Measurements from ENCODE around the gene DHRS3. TPM values are rescaled to one million over a fixed set of nuclear protein-coding genes. Genes with fewer than 3 reads are reported as not detected.
"Not testable (repeated sequence)": the region's sequence is repeated elsewhere in the genome, so short reads cannot be mapped to it uniquely, and the experiment has no call there.

The DHRS3 gene
- total RNA-seq, 1 donor = 161 TPM

DNA sequence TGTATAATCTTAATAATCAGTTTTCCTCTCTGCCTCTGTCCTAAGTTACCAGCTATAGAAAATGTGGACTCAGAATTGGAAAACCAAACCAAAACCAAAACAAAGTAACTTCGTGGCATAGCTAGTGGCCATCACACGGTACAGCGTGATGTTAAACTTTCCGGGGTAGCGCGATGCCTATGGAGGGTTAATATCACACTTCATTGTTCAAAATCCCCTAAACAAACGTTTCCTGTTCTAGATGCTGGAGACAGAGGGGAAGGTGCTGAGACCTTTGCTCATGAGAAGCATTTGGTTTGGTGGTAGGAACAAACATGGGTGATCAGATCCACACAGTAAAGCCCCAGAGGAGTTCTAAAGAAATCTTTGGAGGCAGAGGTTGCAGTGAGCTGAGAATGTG, 30.7 kb upstream of the DHRS3 start:
- H3K4me1 ChIP-seq (ENCODE audit: insufficient read depth, low read length) = peaks cover 5% of the 10 kb centered on the region
- DNase-seq (ENCODE audit: insufficient read length, low spot score, missing footprints) = no peak
- H3K4me2 ChIP-seq (ENCODE audit: insufficient read depth, low read length) = no peak overlapping the region
- peaks cover 21% of the 10 kb centered on the region for H3K27me3 ChIP-seq (ENCODE audit: insufficient read depth, low read length)
- H3K4me3 ChIP-seq (ENCODE audit: insufficient read depth, low read length) = no peak overlapping the region
- H3K9me3 ChIP-seq (ENCODE audit: low read depth, low read length) = no peaks in the 10 kb centered on the region
- TF ChIP-seq, protein P1, sequence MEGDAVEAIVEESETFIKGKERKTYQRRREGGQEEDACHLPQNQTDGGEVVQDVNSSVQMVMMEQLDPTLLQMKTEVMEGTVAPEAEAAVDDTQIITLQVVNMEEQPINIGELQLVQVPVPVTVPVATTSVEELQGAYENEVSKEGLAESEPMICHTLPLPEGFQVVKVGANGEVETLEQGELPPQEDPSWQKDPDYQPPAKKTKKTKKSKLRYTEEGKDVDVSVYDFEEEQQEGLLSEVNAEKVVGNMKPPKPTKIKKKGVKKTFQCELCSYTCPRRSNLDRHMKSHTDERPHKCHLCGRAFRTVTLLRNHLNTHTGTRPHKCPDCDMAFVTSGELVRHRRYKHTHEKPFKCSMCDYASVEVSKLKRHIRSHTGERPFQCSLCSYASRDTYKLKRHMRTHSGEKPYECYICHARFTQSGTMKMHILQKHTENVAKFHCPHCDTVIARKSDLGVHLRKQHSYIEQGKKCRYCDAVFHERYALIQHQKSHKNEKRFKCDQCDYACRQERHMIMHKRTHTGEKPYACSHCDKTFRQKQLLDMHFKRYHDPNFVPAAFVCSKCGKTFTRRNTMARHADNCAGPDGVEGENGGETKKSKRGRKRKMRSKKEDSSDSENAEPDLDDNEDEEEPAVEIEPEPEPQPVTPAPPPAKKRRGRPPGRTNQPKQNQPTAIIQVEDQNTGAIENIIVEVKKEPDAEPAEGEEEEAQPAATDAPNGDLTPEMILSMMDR (IDR thresholded peaks at IDR 0.05; ENCODE audit: extremely low read depth, low read depth, low read length) = no peak
- H3K36me3 ChIP-seq (ENCODE audit: insufficient read depth, low read length) = no peaks in the 10 kb centered on the region
- H3K27ac ChIP-seq (ENCODE audit: low read depth, low read length) = no peak overlapping the region
- no peaks in the 10 kb centered on the region for H3K79me2 ChIP-seq (ENCODE audit: insufficient read depth, low read length)
- no peak overlapping the region for H2AFZ ChIP-seq (ENCODE audit: low read length)
- no peaks in the 10 kb centered on the region for H4K20me1 ChIP-seq (ENCODE audit: insufficient read depth, low read length)

DNA sequence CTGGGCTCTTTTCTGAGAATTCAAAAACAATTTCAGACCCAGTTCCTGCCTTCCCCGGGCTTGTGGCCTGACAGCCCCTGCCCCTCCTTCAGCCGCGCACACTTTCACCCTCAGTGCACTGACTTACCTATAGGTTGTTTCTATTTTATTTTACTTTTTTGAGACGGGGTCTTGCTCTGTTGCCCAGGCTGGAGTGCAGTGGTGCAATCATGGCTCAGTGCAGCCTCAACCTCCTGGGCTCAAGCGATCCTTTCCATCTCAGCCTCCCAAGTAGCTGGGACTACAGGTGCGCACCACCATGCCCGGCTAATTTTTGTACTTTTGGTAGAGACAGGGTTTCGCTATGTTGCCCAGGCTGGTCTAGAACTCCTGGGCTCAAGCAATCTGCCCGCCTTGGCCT, 27.4 kb upstream of the DHRS3 start:
- not testable (repeated sequence) for DNase-seq (ENCODE audit: insufficient read length, low spot score, missing footprints); H3K36me3 ChIP-seq (ENCODE audit: insufficient read depth, low read length); H3K4me2 ChIP-seq (ENCODE audit: insufficient read depth, low read length); H3K27ac ChIP-seq (ENCODE audit: low read depth, low read length); H4K20me1 ChIP-seq (ENCODE audit: insufficient read depth, low read length); H3K4me1 ChIP-seq (ENCODE audit: insufficient read depth, low read length); H3K79me2 ChIP-seq (ENCODE audit: insufficient read depth, low read length); H3K9me3 ChIP-seq (ENCODE audit: low read depth, low read length); H3K4me3 ChIP-seq (ENCODE audit: insufficient read depth, low read length); H2AFZ ChIP-seq (ENCODE audit: low read length)
- H3K27me3 ChIP-seq (ENCODE audit: insufficient read depth, low read length) = peaks cover 13% of the 10 kb centered on the region

DNA sequence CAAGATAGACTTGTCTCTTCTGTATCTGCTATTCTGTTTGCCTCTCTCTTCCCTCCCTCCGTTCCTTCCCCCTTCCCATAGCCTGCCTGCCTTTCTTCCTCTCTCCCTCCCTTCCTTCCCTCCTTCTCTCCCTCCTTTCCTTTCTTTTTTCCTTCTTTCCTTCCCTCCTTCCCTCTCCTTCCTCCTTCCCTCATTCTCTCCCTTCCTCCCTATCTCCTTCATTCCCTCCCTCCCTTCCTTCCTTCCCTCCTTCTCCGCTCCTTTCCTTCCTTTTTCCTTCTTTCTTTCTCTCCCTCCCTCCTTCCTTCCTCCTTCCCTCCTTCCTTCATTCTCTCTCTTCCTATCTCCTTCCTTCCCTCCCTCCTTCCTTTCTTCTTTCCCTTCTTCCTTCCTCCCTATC, 26.8 kb upstream of the DHRS3 start:
- H2AFZ ChIP-seq (ENCODE audit: low read length) = no peak overlapping the region
- no peaks in the 10 kb centered on the region for H3K79me2 ChIP-seq (ENCODE audit: insufficient read depth, low read length)
- H4K20me1 ChIP-seq (ENCODE audit: insufficient read depth, low read length) = no peaks in the 10 kb centered on the region
- peaks cover 13% of the 10 kb centered on the region for H3K27me3 ChIP-seq (ENCODE audit: insufficient read depth, low read length)
- no peak overlapping the region for H3K27ac ChIP-seq (ENCODE audit: low read depth, low read length)
- H3K9me3 ChIP-seq (ENCODE audit: low read depth, low read length) = peaks cover 2% of the 10 kb centered on the region
- TF ChIP-seq, protein P1 (IDR thresholded peaks at IDR 0.05; ENCODE audit: extremely low read depth, low read depth, low read length) = no peak
- no peak overlapping the region for H3K4me2 ChIP-seq (ENCODE audit: insufficient read depth, low read length)
- no peak overlapping the region for H3K4me3 ChIP-seq (ENCODE audit: insufficient read depth, low read length)
- H3K4me1 ChIP-seq (ENCODE audit: insufficient read depth, low read length) = peaks cover 2% of the 10 kb centered on the region
- DNase-seq (ENCODE audit: insufficient read length, low spot score, missing footprints) = no peak
- no peaks in the 10 kb centered on the region for H3K36me3 ChIP-seq (ENCODE audit: insufficient read depth, low read length)

DNA sequence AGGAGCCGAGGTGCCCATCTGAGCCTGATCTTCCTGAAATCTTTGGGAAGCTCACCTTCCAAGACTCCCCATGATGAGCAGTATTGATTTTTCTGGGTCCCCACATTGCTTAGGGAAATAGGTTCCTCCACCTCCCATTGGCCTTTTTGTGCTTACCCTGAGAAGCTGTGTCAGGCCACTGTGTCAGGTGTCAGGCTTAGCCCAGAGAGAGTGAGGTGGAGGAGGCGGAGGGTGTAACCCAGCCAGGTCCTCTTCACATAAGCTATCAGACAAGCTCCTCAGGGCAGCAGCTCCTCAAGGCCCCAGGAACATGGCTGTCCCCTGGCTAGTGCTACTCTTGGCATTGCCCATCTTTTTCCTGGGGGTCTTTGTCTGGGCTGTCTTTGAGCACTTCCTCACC, 26.2 kb upstream of the DHRS3 start:
- no peaks in the 10 kb centered on the region for H3K79me2 ChIP-seq (ENCODE audit: insufficient read depth, low read length)
- no peaks in the 10 kb centered on the region for H3K4me1 ChIP-seq (ENCODE audit: insufficient read depth, low read length)
- no peak overlapping the region for H3K27ac ChIP-seq (ENCODE audit: low read depth, low read length)
- H3K4me3 ChIP-seq (ENCODE audit: insufficient read depth, low read length) = no peak overlapping the region
- no peaks in the 10 kb centered on the region for H4K20me1 ChIP-seq (ENCODE audit: insufficient read depth, low read length)
- peaks cover 3% of the 10 kb centered on the region for H3K9me3 ChIP-seq (ENCODE audit: low read depth, low read length)
- H2AFZ ChIP-seq (ENCODE audit: low read length) = no peak overlapping the region
- no peak for DNase-seq (ENCODE audit: insufficient read length, low spot score, missing footprints)
- H3K36me3 ChIP-seq (ENCODE audit: insufficient read depth, low read length) = no peaks in the 10 kb centered on the region
- H3K4me2 ChIP-seq (ENCODE audit: insufficient read depth, low read length) = no peak overlapping the region
- peaks cover 13% of the 10 kb centered on the region for H3K27me3 ChIP-seq (ENCODE audit: insufficient read depth, low read length)
- TF ChIP-seq, protein P1 (IDR thresholded peaks at IDR 0.05; ENCODE audit: extremely low read depth, low read depth, low read length) = no peak

Measured in osteoblast (primary cell).